Left renal cortex interstitium (tissue), 4 donors: ENCODE results near the gene SPATA1. TPM values are rescaled to one million over a fixed set of nuclear protein-coding genes. Genes with fewer than 3 reads are reported as not detected.
"Not testable (repeated sequence)": the region's sequence is repeated elsewhere in the genome, so short reads cannot be mapped to it uniquely, and the experiment has no call there.

Source experiments
- DNase-seq, 4 donors: peaks; one replicate each; pipeline ENCODE4 v3.0.0-alpha.2; 2013; ENCODE audit warnings: low read depth in 4 of 4, low spot score in 2 of 4, missing footprints in 1 of 4
- polyA plus RNA-seq, 4 donors: library from polyadenylated mRNA; unstranded; fragments of 120-200 nt; gene quantifications; one replicate each; pipeline ENCODE4 v1.2.1, GENCODE V29; 2013; ENCODE audit not compliant: insufficient read length in 4 of 4

Gene SPATA1
- polyA plus RNA-seq, 4 donors = 1.2 to 3.7 (median 2.9) TPM

DNA sequence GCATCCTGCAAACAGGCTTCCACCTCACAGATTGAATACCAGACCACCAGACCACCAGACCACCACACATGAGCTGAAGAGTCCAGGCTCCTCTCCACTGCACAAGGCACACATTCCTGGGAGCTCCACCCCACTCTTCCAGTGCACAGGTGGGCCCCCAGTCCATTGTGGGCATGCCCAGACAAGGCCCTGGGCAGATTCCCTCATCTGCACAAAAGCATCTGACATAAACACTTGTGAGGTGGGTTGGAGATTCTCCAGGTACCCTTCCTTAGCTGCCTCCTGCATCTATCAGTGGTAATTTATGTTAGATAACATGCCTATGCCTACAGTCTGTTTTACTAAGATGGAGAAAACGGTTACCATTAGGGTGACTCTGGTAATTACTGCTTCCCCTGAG, 79.6 kb downstream of the SPATA1 start:
- DNase-seq = no peak

DNA sequence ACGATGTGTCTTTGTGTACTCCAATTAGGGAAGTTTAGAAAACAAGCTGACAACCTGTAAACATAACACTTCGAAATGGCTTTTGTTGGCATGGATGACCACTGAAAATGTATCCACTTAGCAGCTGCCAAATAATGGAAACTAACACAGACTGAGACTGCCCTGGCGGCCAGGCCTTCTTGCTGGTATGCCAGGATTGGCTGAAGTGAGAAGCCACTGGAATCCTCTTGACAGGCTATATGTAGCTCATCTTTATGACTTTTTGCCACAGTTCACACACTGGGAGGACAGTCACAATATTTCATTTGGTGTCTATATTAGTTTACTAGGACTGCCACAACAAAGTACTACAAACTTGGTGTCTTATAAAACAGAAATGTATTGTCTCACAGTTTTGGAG, 80.9 kb downstream of the SPATA1 start:
- no peak for DNase-seq

DNA sequence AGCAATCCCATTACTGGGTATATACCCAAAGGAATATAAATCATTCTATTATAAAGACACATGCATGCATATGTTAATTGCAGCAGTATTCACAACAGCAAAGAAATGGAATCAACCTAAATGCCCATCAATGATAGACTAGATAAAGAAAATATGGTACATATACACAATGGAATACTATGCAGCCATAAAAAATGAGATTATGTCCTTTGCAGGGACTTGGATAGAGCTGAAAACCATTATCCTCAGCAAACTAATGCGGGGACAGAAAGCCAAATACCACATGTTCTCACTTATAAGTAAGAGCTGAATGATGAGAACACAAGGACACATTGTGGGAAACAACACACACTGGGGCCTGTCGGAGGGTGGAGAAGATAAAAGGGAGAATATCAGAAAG, 88.8 kb downstream of the SPATA1 start:
- not testable (repeated sequence) for DNase-seq

- DNase-seq = no peak
Measured at GRCh38 chr1:84597011-84597410, 90.8 kb downstream of the SPATA1 start.

DNA sequence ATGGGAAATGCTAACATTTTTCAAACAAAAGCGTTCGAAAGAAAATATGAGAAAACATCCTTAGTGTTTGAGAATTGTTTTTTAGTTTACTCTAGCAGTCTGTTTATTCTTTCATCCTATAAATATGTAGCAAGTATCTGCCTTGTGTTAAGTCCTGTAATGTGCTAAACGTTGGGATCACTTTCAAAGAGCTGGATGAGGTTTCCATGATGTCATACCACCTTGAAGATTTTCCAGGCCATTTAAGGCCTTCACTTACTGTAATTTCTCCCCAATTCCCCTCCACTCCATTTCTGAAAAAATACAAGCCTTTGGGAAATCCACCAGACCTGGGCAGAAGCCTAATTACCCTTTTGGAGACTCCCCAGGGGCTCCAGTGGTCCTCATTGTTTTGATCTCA, 92.2 kb downstream of the SPATA1 start:
- no peak for DNase-seq

GRCh38 chr1:84598846-84599741, 92.9 kb downstream of the SPATA1 start:
- no peak for DNase-seq

- DNase-seq = no peak
Measured at GRCh38 chr1:84600796-84601195, 94.6 kb downstream of the SPATA1 start.

GRCh38 chr1:84603223-84603622, 97.0 kb downstream of the SPATA1 start:
- no peak for DNase-seq

- no peak for DNase-seq
Measured at GRCh38 chr1:84603941-84604830, 98.0 kb downstream of the SPATA1 start.

GRCh38 chr1:84605157-84605556, 99.0 kb downstream of the SPATA1 start:
- DNase-seq = no peak

- DNase-seq = no peak
Measured at GRCh38 chr1:84606977-84607376, 100.8 kb downstream of the SPATA1 start.

GRCh38 chr1:84611091-84611490, 104.9 kb downstream of the SPATA1 start:
- DNase-seq = no peak

GRCh38 chr1:84611796-84612195, 105.6 kb downstream of the SPATA1 start:
- DNase-seq = no peak

DNA sequence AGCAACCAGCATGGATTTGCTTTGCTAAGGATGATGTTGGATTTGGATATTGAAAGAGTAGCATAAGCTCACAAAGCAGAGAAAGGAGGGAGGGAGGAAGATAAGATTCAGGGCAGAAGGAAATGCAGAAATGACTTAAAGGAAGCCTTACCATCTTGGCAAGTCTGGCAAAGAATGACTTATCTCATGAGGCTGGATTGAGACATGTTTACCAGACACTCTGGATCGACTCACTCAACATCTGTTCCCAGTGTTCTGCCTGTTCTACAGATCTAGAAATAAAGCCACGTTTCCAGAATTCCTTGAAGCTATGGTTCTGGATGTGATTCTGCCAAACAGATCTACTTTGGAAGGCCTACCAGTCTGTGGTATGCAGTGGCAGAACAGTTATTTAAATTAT, 106.8 kb downstream of the SPATA1 start:
- DNase-seq = no peak

GRCh38 chr1:84613887-84614286, 107.7 kb downstream of the SPATA1 start:
- no peak for DNase-seq

DNA sequence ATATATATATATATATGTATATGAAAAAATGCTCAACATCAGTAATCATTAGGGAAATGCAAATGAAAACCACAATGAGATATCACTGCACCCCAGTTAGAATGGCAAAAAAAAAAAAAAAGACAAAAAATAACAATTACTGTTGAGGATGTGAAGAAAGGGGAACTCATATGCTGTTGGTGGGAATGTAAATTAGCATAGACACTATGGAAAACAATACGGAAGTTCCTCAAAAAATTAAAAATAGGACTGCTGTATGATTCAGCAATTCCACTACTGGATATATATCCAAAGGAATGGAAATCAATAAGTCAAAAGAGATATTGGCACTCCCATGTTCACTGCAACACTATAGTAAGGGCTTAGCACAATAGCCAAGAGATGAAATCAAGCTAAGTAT, 109.6 kb downstream of the SPATA1 start:
- DNase-seq = no peak

Other genes starting within 250 kb of the SPATA1 start
- gene SAMD13, start 204.7 kb upstream of the SPATA1 start, polyA plus RNA-seq = 1 to 10 TPM; 5.3 to 6.6 (median 5.6) TPM
- gene DNASE2B, start 107.9 kb upstream of the SPATA1 start, polyA plus RNA-seq = under 1 TPM in 3 of 4 donors, not detected in 1; 0.08 to 0.12 (median 0.11) TPM
- 10 to 100 TPM; 40.9 to 54.8 (median 46.6) TPM for gene RPF1, start 27.1 kb upstream of the SPATA1 start, polyA plus RNA-seq
- gene GNG5, start 195 bp downstream of the SPATA1 start, polyA plus RNA-seq = 100 to 1,000 TPM; 146 to 178 (median 160) TPM
- gene CTBS, start 68.1 kb downstream of the SPATA1 start, polyA plus RNA-seq = 10 to 100 TPM; 23.3 to 26.6 (median 23.9) TPM
- gene SSX2IP, start 184.1 kb downstream of the SPATA1 start, polyA plus RNA-seq = 10 to 100 TPM; 32.4 to 41.2 (median 35.5) TPM